Aorta (tissue), 5 donors: Measurements from ENCODE around the gene HOXA1. TPM values are rescaled to one million over a fixed set of nuclear protein-coding genes. Genes with fewer than 3 reads are reported as not detected.

Experiments used
- ATAC-seq: fragments of 200-7000 bp; cut with Tn5 transposase; one replicate; pipeline ENCODE4 v1.9.1; 2022; ENCODE audit warnings: moderate library complexity; ENCODE audit not compliant: low FRiP score
- DNase-seq, 2 donors: peaks; one replicate each; pipeline ENCODE4 v3.0.0-alpha.2; 2020
- H3K27ac ChIP-seq, 2 donors: one replicate each; pipeline ENCODE4 v1.5.1; 2013; ENCODE audit warnings: low read length in 2 of 2, mild to moderate bottlenecking in 2 of 2, moderate library complexity in 2 of 2, control low read depth in 1 of 2, inconsistent platforms in 1 of 2, low read depth in 1 of 2
- H3K27me3 ChIP-seq, 2 donors: one replicate each; pipeline ENCODE4 v1.6.1; 2013; ENCODE audit warnings: control low read depth in 1 of 2, low read length in 1 of 2, mild to moderate bottlenecking in 1 of 2, moderate library complexity in 1 of 2; ENCODE audit not compliant: insufficient read depth in 2 of 2, control insufficient read depth in 1 of 2
- H3K36me3 ChIP-seq, 2 donors: one replicate each; pipeline ENCODE4 v1.6.1; 2013; ENCODE audit warnings: control low read depth in 1 of 2, low read length in 1 of 2, mild to moderate bottlenecking in 1 of 2; ENCODE audit not compliant: insufficient read depth in 2 of 2, control insufficient read depth in 1 of 2
- H3K4me1 ChIP-seq, 2 donors: one replicate each; pipeline ENCODE4 v1.6.1; 2013; ENCODE audit warnings: low read length in 2 of 2, control low read depth in 1 of 2, mild to moderate bottlenecking in 1 of 2, moderate library complexity in 1 of 2; ENCODE audit not compliant: insufficient read depth in 2 of 2, control insufficient read depth in 1 of 2
- H3K4me3 ChIP-seq, 2 donors: one replicate each; pipeline ENCODE4 v1.5.1; 2013; ENCODE audit warnings: low read length in 2 of 2, control low read depth in 1 of 2, mild to moderate bottlenecking in 1 of 2
- H3K9me3 ChIP-seq: one replicate; pipeline ENCODE4 v1.6.1; 2013; ENCODE audit warnings: mild to moderate bottlenecking, low read length; ENCODE audit not compliant: control insufficient read depth
- WGBS, 2 donors: extraction: QIAGEN DNeasy Blood & Tissue Kit; methylation state at CpG; one replicate each; pipeline ENCODE4 v1.1.7; 2013; 5-methylcytosine and 5-hydroxymethylcytosine counted together
- intact Hi-C, 2 donors: fragments of 100-400 bp; cut with DNase I; formaldehyde crosslinking; loops; one replicate each; pipeline versions ENCODE4 v1.14.2 to v1.15.0; 2022
- polyA plus RNA-seq, 2 donors: library from polyadenylated mRNA; stranded (reverse); fragments of 200-250 nt; gene quantifications; one replicate each; pipeline ENCODE4 v1.2.3, GENCODE V29; 2013
- total RNA-seq, 2 donors: library from RNA; stranded (reverse); fragmentation: NEBNext Ultra II Directional; extraction: Animal tissue kit (Norgen Biotek cat#: 25700); gene quantifications; one replicate each; pipeline ENCODE4 v1.2.1, GENCODE V29; 2021
- donor health status: healthy with polysubstance abuse.
- donor health status: Bipolar disorder and iron deficiency.
- donor health status: DM: no; HTN: no; CAD: no.
- donor health status: DM: no; HTN: no; CAD: no.
- donor health status: DM: yes; HTN: yes; CAD: no.

HOXA1 gene
- total and polyA plus RNA-seq, 4 donors: 0.59 to 1.6 (median 1.1) TPM

DNA sequence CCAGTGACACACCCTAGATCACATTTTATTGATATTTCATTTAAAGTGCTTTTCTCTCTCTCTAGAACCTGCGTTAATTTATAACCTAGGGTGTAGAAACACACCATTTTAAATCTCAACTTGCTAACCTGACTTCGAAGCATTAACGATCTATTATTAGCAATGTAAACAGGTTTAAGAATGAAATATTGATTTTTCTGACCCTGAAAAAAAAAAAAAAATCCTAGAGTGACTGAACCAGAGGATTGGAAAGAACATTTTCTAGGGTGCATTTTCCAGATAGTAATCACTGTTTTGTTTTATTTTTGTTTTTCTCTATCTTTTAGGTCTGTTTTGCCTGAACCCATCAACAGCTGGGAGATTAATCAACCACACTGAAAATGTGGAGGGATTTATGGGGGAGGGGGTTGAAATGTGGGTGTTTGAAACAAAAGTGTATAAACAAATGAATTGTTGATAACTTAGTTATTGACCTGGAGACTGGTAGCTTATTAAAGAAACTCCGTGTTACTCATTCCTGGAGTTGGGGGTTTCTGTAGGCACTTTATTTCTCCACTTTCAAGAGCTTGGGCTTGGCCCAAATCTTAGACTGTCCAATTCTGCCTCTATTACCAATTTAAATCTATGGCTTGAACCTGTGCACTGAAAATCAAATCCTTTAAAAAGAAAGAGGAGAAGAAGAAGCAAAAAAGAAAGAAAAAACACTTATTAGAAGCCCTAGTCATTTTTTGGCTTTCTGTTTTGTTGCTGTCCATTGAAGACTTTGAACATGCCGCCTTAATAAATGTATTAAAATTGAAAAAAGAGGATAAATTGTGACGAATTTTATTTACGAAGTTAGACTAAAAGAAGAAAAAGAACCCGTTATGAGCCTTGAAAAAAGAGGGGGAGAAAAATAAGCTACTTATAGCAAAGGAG lies 3.9 kb upstream of the HOXA1 start:
- peak overlapping the region in 1 of 2 donors; percentile 80 for H3K4me3 ChIP-seq
- peak overlapping the region; percentile 53 to 73 for H3K27ac ChIP-seq
- DNase-seq (no peak), ATAC-seq (no peak)
- H3K27me3 ChIP-seq: no peaks in the 10 kb centered on the region
- H3K9me3 ChIP-seq: no peaks in the 10 kb centered on the region
- intact Hi-C loops: loop anchor here (2.0 to 5.0 kb wide), 5 partner anchors 33 to 1243 kb away; partner anchors contain the start of genes HOXA4 (in 1 of the 2), HOXA5 (in 1 of the 2) and SKAP2 (in 1 of the 2)
- no peaks in the 10 kb centered on the region for H3K4me1 ChIP-seq
- WGBS, 2 donors: 34 to 36% methylated on average over 8 of the region's 8 CpGs
- no peaks in the 10 kb centered on the region for H3K36me3 ChIP-seq

DNA sequence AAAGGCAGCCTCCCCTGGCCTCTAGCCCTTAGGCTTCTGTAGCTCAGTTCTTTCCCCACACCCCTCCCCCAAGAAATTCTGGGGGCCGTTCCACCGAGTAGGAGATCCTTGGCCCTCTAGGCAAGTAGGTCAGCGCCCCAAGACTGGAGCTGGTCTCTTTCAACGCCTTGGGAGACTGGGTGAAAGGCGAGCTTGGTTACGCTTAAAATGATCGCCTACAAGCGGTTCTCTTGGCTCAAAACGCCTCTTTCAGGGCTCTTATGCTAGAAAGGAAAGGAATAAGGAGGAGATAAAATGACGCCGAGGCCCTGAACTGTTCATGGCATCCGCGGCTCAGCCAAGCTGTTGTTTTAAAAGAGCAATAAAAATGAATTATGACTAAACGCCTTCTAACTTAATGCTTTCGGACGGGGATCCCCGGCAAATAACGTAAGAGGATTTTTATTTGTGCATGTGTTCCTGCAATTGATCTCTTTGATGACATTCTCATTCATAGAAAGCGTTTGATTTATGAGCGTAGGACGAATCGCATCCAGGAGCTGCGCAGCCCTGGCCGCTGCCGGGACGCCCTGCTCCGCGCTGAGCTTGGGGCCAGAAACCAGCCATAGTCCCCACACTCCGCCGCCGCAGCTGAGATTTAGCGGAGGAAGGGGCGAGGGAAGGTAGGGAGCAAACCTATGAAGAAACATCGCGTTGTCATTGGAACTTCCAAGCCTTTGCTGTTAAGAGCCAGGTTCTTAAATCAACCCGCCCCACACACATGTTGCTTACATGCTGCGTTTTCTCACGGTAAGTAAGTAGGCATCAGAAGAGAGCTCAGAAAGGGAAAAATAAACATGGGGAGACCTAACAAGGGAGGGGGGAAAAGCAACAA lies 3.0 kb upstream of the HOXA1 start:
- DNase-seq: peak in 1 of 2 donors; percentile 57

DNA sequence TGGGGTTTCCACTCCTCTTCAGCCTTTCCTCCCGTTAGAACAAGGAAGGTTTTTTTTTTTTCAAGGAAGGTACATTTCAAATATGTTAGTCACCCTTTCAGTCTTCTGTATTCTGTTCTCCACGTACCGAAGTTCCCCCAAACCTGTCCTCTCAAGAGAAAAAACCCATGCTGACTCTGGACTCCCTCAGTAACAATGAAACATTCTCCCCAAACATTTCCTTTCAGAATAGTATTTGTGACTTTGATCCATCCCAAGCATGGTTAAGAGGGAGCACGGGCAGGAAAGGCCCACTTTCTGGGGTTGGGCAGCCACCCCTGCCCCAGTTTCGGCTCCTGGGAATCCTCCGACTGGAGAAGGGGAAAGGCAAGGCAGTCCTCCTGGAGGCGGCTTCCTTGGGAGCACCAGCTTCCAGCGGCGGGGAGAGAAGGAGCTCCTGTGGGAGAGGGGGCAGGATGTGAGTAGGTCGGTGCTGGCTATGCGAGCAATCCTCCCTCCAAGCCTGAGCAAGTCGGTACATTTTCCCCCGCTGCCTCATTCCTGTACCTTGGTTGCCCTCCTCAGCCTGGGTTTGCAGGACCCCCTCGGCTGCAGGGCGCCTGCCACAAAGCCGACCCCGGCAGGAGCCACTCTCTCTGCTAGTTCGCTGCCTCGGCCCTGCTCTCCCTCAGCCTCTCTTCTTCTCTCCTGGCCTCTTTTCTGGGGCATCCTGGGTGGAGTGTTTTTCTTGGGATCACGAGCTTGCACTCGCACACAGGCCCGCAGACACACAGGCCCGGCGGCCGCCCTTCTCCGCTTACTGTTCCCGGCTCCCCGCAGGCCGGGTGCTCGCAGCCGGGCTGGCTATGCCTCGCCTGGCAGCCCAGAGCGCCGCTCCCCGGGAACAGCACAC lies 2.1 kb upstream of the HOXA1 start:
- Histone ChIP-seq H3K27ac (peak overlapping the region; percentile 53 to 73), H3K9me3 (no peaks in the 10 kb centered on the region), H3K36me3 (no peaks in the 10 kb centered on the region), H3K27me3 (no peaks in the 10 kb centered on the region), H3K4me3 (peak overlapping the region; percentile 80 to 91), H3K4me1 (no peaks in the 10 kb centered on the region)
- WGBS, 2 donors: 3 to 6% methylated on average over 35 of the region's 35 CpGs
- DNase-seq (peak in 1 of 2 donors; percentile 58), ATAC-seq (peak; percentile 62)
- intact Hi-C loops: loop anchor here (2.0 to 5.0 kb wide), 5 partner anchors 19 to 1241 kb away; partner anchors contain the start of genes HOXA4 (in 1 of the 2) and HOXA5 (in 1 of the 2)

More for the DNA sequence above, 3.0 kb upstream of the HOXA1 start:
- WGBS, 2 donors: 3 to 6% methylated on average over 38 of the region's 38 CpGs
- H3K9me3 ChIP-seq: no peaks in the 10 kb centered on the region
- H3K27me3 ChIP-seq: no peaks in the 10 kb centered on the region
- peak; percentile 36 for ATAC-seq
- H3K27ac ChIP-seq: peak overlapping the region; percentile 53 to 73
- H3K4me1 ChIP-seq: no peaks in the 10 kb centered on the region
- peak overlapping the region; percentile 80 to 91 for H3K4me3 ChIP-seq
- intact Hi-C loops: loop anchor here (2.0 to 5.0 kb wide), 4 partner anchors 33 to 1242 kb away; partner anchors contain the start of genes HOXA4 (in 1 of the 2) and HOXA5 (in 1 of the 2)
- H3K36me3 ChIP-seq: no peaks in the 10 kb centered on the region

DNA sequence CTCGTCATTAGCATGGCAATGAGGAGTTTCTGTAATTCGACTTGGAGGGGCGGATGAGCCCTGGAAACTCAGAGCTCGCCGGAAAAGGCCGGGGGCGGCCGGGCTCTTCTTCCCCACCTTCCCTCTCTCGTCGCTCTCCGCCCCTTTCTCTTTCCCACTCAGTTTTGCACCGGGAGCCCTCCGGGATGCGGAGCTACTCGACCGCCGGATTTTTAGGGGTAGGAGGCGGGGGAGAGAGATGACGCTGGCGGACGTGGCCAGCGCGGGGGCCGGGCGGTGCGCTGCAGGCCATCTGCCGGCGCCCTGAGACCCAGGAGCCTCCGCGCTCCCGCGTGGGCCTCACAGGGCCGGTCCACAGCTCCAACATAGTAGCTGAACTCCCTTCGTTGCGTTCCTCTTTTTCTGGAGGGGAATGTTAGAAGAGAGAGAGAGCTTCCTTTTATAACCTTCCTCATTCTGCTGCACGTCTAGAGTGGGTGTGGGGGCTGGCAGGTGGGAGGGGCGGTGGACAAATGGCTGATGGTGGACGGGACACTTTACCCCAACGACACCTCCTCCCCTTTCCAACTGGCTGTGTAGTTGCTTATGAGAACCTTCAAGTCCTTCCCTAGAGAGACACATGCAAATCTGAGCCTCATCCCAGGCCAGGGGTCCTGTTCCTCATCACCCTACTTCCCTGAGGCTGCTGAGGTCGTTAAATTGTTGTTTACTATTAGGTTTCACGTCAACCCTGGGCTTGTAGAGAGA lies 1.1 kb upstream of the HOXA1 start:
- Histone ChIP-seq H3K4me3 (peak overlapping the region; percentile 80 to 91), H3K9me3 (no peaks in the 10 kb centered on the region), H3K36me3 (no peaks in the 10 kb centered on the region), H3K27ac (peak overlapping the region; percentile 18 to 90), H3K4me1 (no peaks in the 10 kb centered on the region), H3K27me3 (no peaks in the 10 kb centered on the region)
- DNase-seq: peak; percentile 72 to 83
- 0 to 1% methylated on average over 36 to 41 of the region's 41 CpGs for WGBS, 2 donors
- intact Hi-C loops: loop anchor here (1.0 to 5.0 kb wide), 5 partner anchors 20 to 233 kb away; partner anchors contain the start of genes HOXA4 (in 1 of the 2), HOXA5 (in 1 of the 2) and SKAP2 (in 1 of the 2)
- peak; percentile 70 for ATAC-seq

DNA sequence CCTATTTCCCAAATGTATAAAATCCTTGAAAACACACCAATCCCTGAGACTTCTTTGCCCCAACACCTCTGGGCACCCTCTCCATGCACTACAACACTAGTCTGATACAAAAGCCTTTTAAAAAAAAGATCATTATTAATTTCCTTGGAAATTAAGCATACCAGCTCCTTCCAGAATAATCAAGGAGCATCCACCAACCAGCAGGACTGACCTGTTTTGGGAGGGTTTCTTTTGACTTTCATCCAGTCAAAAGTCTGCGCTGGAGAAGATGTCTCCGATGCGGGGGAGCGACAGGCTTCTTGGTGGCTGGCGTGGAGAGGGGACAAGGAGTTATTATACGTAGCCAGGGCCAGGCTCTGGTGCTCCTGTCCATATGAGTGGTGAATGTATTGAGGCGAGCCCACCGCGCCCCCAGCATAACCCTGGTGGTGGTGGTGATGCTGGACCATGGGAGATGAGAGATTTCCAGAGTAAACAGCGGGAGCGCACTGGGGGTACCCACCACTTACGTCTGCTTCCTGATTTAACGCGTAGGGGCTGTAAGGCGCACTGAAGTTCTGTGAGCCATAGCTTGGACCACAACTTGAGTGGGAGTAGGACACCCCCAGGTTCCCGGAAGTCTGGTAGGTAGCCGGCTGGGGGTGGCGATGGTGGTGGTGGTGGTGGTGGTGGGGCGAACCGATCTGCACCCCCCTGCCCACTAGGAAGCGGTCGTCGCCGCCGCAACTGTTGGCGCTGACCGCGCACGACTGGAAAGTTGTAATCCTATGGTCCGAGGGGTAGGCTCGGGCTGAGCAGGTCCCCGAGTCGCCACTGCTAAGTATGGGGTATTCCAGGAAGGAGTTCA lies 527 bp downstream of the HOXA1 start:
- ATAC-seq (no peak), DNase-seq (no peak)
- Histone ChIP-seq H3K9me3 (no peaks in the 10 kb centered on the region), H3K27ac (no peak overlapping the region), H3K36me3 (no peaks in the 10 kb centered on the region), H3K4me3 (peak overlapping the region in 1 of 2 donors; percentile 80), H3K4me1 (no peaks in the 10 kb centered on the region), H3K27me3 (no peaks in the 10 kb centered on the region)
- intact Hi-C loops: loop anchor here (5.0 kb wide), 3 partner anchors 37 to 63 kb away; partner anchors contain the start of genes HOXA4 (in 1 of the 2) and HOXA5 (in 1 of the 2)
- WGBS, 2 donors: 23 to 24% methylated on average over 33 of the region's 33 CpGs

DNA sequence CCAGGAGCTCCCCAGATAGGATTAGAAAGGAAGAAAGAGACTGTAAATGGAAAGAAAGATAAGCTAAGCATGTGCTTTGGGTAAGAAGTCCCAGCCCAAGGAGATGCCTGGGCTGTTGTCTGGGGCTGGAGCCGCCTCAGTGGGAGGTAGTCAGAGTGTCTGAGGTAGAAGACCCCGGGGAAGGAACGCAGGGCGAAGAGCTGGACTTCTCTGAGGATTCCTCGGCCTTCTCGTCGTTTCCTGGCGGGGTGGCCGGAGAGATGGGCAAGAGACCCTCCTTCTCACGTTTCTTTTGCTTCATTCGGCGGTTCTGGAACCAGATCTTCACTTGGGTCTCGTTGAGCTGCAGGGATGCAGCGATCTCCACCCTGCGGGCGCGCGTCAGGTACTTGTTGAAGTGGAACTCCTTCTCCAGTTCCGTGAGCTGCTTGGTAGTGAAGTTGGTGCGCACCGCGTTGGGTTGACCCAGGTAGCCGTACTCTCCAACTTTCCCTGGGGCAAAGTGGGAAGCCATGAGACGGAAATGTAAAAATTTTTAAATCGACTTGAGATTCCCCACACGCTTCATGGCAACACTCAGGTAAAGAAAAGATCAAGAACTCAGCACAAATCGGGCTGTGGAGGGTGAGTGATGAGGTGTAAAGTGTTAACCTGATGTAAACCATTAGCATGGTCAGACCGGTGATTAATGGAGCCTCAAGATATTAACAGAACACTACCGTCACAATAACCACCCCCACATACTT lies 1.3 kb downstream of the HOXA1 start:
- DNase-seq: peak in 1 of 2 donors; percentile 50
- intact Hi-C loops: loop anchor here (5.0 kb wide), 3 partner anchors 38 to 62 kb away; partner anchors contain the start of genes HOXA4 (in 1 of the 2) and HOXA5 (in 1 of the 2)

More for the DNA sequence above, 1.3 kb downstream of the HOXA1 start:
- 91% methylated on average over 29 of the region's 29 CpGs for WGBS, 2 donors
- Histone ChIP-seq H3K9me3 (no peaks in the 10 kb centered on the region), H3K27ac (no peak overlapping the region), H3K27me3 (no peaks in the 10 kb centered on the region), H3K4me3 (no peak overlapping the region), H3K4me1 (no peaks in the 10 kb centered on the region), H3K36me3 (no peaks in the 10 kb centered on the region)
- no peak for ATAC-seq
